NCI-H2081 (cell line): ENCODE measurements around the gene SOX30.

Experiments used
- DNase-seq, 2 experiments: peaks; one replicate each; lab custom pipeline; 2025; lab: John Stamatoyannopoulos, UW

The SOX30 gene

GRCh38 chr5:157659868-157660660, 7.8 kb upstream of the SOX30 start:
- DNase-seq = no peak

DNA sequence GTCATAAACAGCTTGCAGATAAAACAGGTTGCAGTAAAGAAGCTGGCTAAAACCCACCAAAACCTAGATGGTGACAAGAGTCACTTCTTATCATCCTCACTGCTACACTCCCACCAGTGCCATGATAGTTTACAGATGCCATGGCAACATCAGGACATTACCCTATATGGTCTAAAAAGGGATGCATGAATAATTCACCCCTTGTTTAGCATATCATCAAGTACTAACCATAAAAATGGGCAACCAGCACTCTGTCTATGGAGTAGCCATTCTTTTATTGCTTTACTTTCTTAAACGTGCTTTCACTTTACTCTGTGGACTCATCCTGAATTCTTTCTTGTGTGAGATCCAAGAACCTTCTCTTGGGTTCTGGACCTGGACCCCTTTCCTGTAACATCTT, 6.7 kb upstream of the SOX30 start:
- no peak for DNase-seq

DNA sequence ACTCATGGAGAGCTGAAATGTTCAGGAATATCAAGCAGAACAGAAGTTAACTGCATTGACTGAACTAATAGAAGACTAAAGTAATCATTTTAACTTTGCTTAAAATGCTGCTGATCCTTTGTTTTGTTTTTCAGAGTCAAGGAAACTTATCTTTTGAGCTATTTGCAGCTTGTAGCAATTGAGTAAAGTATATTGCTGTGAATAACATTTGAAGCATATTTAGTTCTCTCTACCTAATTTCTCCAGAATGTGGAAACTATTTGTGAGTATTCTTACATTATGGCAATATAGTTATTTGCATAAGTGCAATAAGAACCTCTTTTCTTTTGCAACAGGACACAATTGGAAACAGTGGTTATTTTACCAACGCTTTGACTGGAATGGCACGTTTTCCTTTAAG, 5.3 kb upstream of the SOX30 start:
- DNase-seq = no peak

DNA sequence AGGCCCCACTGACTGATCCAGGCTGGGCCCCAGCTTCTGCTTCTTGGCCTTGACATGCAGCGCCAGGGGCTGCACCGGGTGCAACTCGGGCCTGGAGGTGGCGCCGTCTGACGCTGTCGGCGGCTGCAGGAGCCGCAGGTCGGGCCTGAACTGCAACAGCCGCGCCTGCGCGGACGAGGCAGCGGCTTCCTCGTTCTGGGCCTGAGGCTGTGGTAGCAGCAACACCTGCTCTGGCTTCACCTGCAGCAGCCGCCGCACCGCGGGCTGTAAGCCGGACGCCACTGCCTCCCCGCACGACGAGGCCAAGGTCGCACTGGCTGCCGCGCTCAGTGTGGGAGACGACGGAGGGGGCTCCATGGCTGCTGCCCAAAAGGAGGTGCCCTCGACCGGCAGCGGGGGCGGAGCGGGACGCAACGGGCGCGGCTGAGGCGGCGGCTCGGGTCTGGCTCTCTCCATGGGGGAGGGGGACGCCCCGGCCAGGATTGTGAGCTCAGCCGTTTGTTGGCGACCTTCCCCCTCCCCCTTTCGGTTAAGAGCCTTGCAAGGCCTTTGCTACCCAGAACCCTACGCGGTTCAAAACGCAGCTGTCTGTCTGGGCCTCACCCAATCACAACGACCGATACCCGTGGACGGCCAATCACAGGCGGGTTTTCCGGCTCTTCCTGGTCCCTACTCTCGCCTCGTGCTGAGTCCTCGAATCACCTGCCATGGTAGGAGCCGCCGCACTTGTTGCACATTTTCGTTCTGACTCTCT, 438 bp downstream of the SOX30 start:
- DNase-seq = no peak

DNA sequence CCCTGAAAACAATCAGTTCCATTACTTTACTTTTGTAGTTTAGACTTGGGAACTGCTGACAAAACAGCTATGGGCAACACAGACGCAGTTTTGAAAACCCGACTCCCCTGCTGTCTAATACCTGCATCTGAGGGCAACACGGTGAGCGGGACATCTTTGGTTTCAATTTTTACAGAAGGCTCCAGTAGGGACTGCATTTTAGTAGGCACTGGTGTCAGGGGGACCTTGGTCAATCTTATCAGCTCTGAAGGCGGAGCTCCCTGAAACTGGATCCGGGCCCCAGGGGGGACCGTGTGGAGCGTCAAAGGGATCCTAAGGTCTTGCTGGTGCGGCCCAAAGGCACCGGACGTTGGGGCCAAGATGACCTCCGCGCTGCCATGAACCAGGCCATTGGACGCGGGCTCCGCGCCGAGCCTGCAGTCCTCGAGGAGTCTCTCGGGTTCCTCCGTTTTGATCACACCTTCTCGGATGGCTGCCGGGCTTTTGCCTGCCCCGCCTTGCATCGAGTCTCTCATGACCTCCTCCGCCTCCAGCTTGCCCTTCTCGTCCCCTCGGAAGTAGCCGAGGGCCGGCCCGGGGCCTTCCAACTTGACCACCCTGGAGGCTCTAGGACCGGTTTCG, 1.1 kb downstream of the SOX30 start:
- no peak for DNase-seq

DNA sequence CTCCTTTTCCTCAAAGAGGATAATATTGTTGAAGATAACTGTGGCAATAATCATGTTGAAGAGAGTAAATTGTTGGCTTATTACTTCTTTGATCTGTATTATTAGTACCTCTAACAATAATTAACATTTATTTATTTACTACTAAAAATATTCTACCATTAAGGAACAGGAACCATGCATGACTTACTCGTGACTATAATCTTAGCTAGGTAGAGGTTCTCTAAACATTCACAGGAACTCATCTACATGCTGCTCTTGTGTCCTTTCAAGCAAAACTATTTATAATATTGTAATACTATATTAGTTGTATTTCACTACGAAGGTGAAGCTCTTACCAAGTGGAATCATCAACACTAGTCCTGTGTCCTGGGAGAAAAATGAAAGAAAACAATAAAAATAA, 3.1 kb downstream of the SOX30 start:
- DNase-seq = no peak

GRCh38 chr5:157648275-157648990, 3.8 kb downstream of the SOX30 start:
- DNase-seq = no peak

DNA sequence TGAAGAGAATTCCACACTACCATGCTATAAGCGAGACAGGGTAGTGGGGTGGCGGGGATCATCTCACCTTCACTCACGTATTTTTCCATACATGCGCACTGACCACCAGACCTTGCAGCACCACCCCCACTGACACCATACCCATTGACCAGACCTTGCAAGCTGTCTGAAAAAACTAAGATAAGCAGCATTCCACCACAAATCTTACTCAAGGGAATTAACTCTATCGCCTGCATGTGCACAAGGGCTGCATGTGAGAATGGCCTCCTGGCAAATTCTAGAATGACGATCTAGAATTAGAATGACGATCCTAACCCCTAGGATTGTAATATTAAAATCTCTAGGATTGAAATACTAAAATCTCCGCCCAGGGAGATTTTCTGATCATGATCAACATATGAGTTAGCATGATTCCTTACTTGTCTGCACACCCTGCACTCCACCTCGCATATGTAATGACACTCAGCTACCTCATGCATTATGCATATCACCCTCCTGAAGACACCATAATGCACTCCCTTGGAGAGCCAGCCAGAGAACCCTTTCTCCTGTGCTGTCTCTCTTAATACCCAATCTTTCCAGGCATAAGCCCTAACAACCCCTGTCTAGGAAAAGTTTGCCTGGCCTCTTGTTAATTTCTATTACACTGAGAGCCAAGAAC, 11.7 kb downstream of the SOX30 start:
- DNase-seq = no peak

- DNase-seq = no peak
These were observed 21.9 kb downstream of the SOX30 start for GRCh38 chr5:157630341-157630740.

GRCh38 chr5:157626831-157627230, 25.4 kb downstream of the SOX30 start:
- DNase-seq = no peak

DNA sequence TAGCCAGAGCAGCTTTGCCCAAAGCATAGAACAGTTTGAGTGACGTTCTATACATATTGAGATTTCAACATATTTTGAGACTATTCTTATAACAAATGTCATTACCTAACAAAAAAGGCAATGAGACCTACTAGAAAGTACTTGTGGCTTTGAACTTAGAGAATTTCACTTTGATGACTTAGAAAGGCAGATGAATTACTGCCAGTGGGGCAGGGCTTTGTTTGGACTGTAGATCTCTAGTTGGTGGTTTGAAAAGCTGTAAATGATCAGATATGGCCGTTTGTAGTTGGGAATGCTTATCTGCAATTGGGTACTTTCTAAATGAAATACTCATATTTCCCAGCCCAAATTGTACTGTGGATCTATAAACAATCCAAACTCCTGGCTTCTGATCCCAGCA, 28.1 kb downstream of the SOX30 start:
- no peak for DNase-seq

- DNase-seq = no peak
These were observed 31.5 kb downstream of the SOX30 start for GRCh38 chr5:157620776-157621175.

DNA sequence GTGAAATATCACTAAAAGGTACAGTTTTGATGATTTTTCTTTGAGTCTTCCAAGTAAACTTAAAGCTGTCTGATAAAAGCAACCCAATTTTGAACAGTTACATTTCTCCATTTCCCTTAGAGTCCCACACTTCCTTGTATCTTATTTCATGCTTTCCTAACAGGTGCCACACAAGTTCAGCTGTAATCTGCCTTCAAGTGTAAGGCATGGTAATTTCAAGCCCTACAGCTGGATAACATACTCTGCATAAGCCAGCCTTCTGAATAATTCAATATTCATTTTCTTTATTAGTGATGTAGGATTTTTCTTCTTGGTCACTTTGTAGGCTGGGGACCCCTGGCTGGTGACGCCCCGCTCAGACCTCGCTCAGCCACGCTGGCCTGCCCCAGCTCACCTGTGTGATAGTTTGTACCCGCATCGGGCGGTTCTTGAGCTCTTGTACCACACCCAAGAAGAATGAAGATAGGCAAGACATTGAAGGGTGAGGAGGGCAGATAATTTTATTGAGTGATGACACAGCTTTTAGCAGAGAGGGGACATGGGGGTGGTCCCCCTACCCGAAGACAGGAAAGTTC, 34.0 kb downstream of the SOX30 start:
- DNase-seq = no peak

GRCh38 chr5:157616785-157617184, 35.5 kb downstream of the SOX30 start:
- no peak for DNase-seq

DNA sequence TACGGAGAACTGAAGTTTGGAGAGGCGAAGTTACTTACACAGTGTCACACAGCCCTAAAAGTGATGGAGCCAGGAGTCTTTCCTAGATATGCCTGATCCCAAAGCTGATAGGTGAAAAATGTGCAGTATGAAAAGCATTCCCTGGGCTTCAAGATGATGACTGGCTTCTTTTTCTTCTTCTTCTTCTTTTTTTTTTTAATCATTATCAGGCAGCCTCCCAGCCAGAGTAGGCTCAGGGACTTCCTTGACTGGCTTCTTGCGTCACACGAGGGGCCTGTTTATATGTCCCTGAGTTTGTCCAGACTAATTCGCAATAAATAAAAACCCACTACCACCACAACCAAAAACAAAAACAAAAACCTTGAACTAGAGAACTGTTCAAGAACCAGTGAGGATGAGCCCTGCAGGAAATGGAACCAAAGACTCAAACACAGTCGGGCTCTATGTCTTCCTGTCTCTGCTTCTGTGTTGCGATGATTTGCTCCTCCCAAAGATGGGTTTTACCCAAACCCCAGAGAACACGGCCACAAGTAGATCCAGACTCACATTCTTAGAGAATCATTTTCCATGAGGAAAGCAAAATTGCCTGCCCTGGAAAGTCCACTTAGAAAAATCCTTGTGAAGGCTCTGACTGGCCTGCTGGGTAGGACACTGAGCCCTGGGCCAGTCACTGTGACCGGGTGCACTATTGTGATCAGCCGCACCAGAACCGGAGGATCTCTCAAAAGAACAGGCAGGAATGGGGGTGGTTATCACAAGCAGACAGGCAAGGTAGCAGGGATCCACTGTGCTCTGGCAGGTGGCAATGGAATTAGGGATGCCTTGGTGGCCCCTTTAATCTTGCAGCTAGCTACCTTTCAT, 38.6 kb downstream of the SOX30 start:
- DNase-seq = no peak

GRCh38 chr5:157612581-157612980, 39.7 kb downstream of the SOX30 start:
- no peak for DNase-seq

DNA sequence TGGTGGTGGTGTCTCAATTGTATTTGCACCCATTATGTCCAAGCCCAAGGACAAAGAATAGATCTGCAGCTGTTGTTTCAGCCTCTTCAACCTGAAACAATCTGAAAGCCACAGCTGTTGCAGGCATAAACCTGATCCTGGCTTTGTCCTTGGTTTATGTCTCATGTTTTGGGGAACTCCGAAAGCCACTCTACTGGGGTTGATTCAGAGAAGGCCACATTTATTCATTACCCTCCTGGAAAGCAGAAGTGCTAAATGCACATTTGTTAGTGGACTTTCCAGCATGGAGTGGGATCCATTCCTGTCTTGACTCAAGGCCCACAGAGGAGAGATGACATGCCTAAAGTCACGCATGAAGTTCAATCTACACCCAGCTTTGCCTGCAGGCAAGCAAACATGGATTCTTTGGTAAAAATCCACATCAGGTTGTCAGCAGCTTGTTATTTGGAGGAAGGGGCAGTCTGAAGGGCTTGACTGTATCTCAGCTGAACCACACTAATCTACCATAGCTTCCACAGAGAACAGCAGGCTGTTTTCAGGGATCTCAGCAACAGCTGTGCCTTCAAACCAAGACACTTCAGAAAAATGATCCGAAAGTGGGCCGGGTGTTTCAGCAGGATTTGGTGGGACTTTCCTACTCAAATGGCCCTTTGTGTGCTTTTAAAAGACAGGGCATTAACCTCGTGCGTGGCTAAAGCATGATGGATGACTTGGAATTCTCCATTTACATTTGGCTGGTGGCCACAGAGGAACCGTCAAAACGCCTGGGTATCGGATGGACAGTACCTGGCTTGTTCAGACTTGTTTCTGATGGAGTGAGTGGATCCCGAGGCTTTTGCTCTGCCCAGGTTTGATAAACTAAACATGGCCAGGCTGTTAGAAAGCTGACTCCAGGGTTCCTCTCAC, 40.4 kb downstream of the SOX30 start:
- DNase-seq = peak in 1 of 2 experiments; percentile 46

GRCh38 chr5:157610990-157611389, 41.2 kb downstream of the SOX30 start:
- no peak for DNase-seq

DNA sequence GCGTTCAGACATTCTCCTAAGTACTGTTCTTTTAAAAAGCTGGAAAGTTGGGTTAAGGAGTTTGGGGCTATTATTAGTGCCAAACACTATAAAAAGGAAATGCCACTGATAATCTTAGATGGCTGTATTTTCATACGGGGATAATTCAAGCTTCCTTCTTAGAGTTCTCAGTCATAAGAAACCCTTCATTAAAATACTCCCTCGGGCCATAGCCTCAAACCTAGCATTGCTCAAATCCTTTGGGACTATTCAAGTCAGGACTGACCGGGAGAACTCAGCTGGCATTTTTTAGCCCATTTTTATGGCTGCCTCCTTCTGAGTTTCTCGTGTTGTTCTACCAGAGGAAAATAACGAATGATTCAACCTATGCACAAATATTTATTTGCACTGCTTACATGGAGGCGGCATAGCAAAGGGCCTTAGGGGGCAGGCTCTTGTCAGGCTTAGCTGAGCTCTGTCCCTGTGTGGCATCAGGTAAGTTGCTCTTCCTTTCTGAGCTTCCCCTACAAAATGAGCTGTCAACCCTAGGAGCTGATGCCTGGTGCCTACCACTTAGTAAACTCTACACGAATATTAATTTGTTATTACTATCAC, 43.2 kb downstream of the SOX30 start:
- DNase-seq = no peak
